Skeletal muscle tissue (tissue), 4 donors: ENCODE results near the gene ARMH3. TPM values are rescaled to one million over a fixed set of nuclear protein-coding genes. Genes with fewer than 3 reads are reported as not detected.
"Not testable (repeated sequence)": the region's sequence is repeated elsewhere in the genome, so short reads cannot be mapped to it uniquely, and the experiment has no call there.

Experiments
- H3K27ac ChIP-seq: one replicate; pipeline ENCODE4 v1.7.0; 2013; ENCODE audit warnings: mild to moderate bottlenecking, low read depth, low read length, inconsistent platforms
- H3K27me3 ChIP-seq, 3 donors: one replicate each; pipeline ENCODE4 v1.7.0; 2013; ENCODE audit warnings: low read length in 3 of 3; ENCODE audit not compliant: control insufficient read depth in 3 of 3, insufficient read depth in 3 of 3
- H3K36me3 ChIP-seq, 3 donors: one replicate each; pipeline ENCODE4 v1.7.0; 2013; ENCODE audit warnings: low read length in 3 of 3; ENCODE audit not compliant: control insufficient read depth in 3 of 3, insufficient read depth in 3 of 3
- H3K4me1 ChIP-seq, 3 donors: one replicate each; pipeline ENCODE4 v1.7.0; 2013; ENCODE audit warnings: low read length in 3 of 3, mild to moderate bottlenecking in 3 of 3; ENCODE audit not compliant: control insufficient read depth in 3 of 3, insufficient read depth in 3 of 3
- H3K4me3 ChIP-seq, 3 donors: one replicate each; pipeline ENCODE4 v1.7.0; 2013; ENCODE audit warnings: low read length in 3 of 3
- H3K9ac ChIP-seq, 3 donors: one replicate each; pipeline ENCODE4 v1.7.0; 2013; ENCODE audit warnings: low read length in 3 of 3, mild to moderate bottlenecking in 3 of 3, moderate library complexity in 2 of 3, low read depth in 1 of 3
- H3K9me3 ChIP-seq, 3 donors: one replicate each; pipeline ENCODE4 v1.7.0; 2013; ENCODE audit warnings: low read length in 3 of 3; ENCODE audit not compliant: control insufficient read depth in 3 of 3
- total RNA-seq: library from RNA; depleted of rRNA; stranded (reverse); fragments of >200 nt; gene quantifications from one replicate; pipeline ENCODE4 v1.2.3, GENCODE V29; 2014
- donor health status: Osteomylitis.

ARMH3 gene
- total RNA-seq, 1 donor from 2014 or later: 13.0 TPM

DNA sequence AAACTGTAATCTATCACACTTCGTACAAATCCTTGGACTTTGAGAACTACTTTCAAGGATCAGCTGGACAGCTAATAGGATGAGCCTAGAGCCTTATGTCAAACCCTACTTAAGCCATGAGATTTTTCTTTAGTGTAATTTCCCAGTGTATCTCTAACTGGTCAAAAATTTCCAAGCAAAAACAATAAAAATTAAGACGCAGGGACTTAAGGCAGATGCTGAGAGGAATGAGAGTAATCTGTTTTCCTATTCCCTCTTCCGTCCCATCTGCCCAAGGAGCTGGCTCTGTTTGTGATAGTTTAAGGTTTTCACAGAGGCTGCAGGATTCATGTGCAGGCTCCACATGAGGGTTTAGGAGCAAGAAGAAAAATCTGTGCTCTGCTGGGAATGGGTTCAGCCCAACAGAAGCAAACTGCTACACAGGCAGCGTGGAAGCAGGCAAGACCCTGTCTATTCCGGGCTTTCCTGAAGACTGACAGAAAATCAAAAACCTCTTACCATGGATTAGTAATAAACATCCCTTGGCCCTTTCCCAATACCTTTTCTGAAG is 62.2 kb downstream of the ARMH3 start:
- Histone ChIP-seq H3K27ac (no peak overlapping the region), H3K9me3 (no peaks in the 10 kb centered on the region), H3K4me3 (no peak overlapping the region), H3K27me3 (no peaks in the 10 kb centered on the region), H3K9ac (no peak overlapping the region), H3K36me3 (peaks cover 20 to 71% (median 46%) of the 10 kb centered on the region in 3 donors), H3K4me1 (no peaks in the 10 kb centered on the region)

GRCh38 chr10:101993221-101993620 is 62.8 kb downstream of the ARMH3 start:
- H3K9me3 ChIP-seq: no peaks in the 10 kb centered on the region
- no peak overlapping the region for H3K27ac ChIP-seq
- no peak overlapping the region for H3K9ac ChIP-seq
- no peaks in the 10 kb centered on the region for H3K4me1 ChIP-seq
- no peaks in the 10 kb centered on the region for H3K27me3 ChIP-seq
- H3K4me3 ChIP-seq: no peak overlapping the region
- peaks cover 24 to 69% (median 49%) of the 10 kb centered on the region in 3 donors for H3K36me3 ChIP-seq

GRCh38 chr10:101987136-101987535 is 68.8 kb downstream of the ARMH3 start:
- no peak overlapping the region for H3K9ac ChIP-seq
- no peaks in the 10 kb centered on the region for H3K27me3 ChIP-seq
- H3K4me1 ChIP-seq: no peaks in the 10 kb centered on the region
- no peak overlapping the region for H3K4me3 ChIP-seq
- no peaks in the 10 kb centered on the region for H3K9me3 ChIP-seq
- H3K27ac ChIP-seq: no peak overlapping the region
- peaks cover 39 to 66% (median 57%) of the 10 kb centered on the region in 3 donors for H3K36me3 ChIP-seq

DNA sequence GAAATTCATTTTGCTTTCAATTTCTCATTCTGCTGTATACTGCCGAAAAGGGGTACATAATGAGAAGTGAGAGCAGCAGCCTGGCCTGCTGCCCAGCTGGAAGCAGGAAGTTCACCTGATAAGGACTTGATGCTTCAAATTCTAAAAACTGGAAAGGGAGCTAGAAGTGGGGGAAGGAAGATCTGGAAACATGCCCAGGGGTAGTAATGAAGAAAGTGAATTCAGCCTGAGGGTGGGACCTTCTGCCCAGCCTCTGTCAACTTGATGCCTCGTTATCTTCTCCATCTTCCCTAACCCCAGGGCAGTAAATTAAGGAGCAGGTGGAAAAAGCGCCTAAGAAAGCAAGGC is 69.4 kb downstream of the ARMH3 start:
- Histone ChIP-seq H3K27me3 (no peaks in the 10 kb centered on the region), H3K27ac (no peak overlapping the region), H3K36me3 (peaks cover 34 to 61% (median 52%) of the 10 kb centered on the region in 3 donors), H3K9me3 (no peaks in the 10 kb centered on the region), H3K9ac (no peak overlapping the region), H3K4me1 (no peaks in the 10 kb centered on the region), H3K4me3 (no peak overlapping the region)

- not testable (repeated sequence) for H3K4me1 ChIP-seq, H3K9ac ChIP-seq, H3K4me3 ChIP-seq, H3K9me3 ChIP-seq, H3K27ac ChIP-seq, H3K27me3 ChIP-seq
- H3K36me3 ChIP-seq: peaks cover 8 to 22% (median 14%) of the 10 kb centered on the region in 3 donors
Measured at GRCh38 chr10:101980677-101981076, 75.3 kb downstream of the ARMH3 start.

GRCh38 chr10:101974091-101974971 is 81.6 kb downstream of the ARMH3 start:
- peaks cover 4 to 19% (median 16%) of the 10 kb centered on the region in 3 donors for H3K36me3 ChIP-seq
- H3K27me3 ChIP-seq: no peaks in the 10 kb centered on the region
- no peak overlapping the region for H3K27ac ChIP-seq
- no peak overlapping the region for H3K4me3 ChIP-seq
- peaks cover 0 to 5% (median 2%) of the 10 kb centered on the region in 3 donors for H3K4me1 ChIP-seq
- no peak overlapping the region for H3K9ac ChIP-seq
- H3K9me3 ChIP-seq: no peaks in the 10 kb centered on the region

DNA sequence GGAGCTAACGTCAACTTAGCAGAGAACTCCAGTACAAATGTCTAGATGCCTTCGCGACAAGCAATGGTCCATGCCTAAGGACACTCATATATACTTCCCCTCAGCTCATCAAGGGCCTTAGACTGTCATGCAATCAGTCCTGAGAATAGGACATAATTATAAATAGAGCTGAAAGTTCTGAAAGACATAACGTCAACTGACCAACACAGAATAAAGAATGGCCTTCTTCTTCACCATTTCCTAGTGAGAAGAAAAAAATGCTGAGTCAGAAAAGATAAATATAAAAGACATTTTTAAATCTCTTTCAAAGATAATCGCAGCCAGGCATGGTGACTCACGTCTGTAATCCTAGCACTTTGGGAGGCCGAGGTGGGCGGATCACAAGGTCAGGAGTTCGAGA is 83.2 kb downstream of the ARMH3 start:
- Histone ChIP-seq H3K9ac (no peak overlapping the region), H3K9me3 (no peaks in the 10 kb centered on the region), H3K27me3 (no peaks in the 10 kb centered on the region), H3K27ac (no peak overlapping the region), H3K4me3 (no peak overlapping the region), H3K4me1 (peaks cover 3 to 11% (median 8%) of the 10 kb centered on the region in 3 donors), H3K36me3 (peaks cover 4 to 23% (median 17%) of the 10 kb centered on the region in 3 donors)

GRCh38 chr10:101969412-101969922 is 86.5 kb downstream of the ARMH3 start:
- Histone ChIP-seq H3K27ac (no peak overlapping the region), H3K4me1 (peaks cover 3 to 11% (median 10%) of the 10 kb centered on the region in 3 donors), H3K27me3 (no peaks in the 10 kb centered on the region), H3K9me3 (no peaks in the 10 kb centered on the region), H3K4me3 (no peak overlapping the region), H3K36me3 (peaks cover 4 to 22% (median 17%) of the 10 kb centered on the region in 3 donors), H3K9ac (no peak overlapping the region)

- Histone ChIP-seq H3K27me3 (no peaks in the 10 kb centered on the region), H3K9me3 (no peaks in the 10 kb centered on the region), H3K27ac (no peak overlapping the region), H3K36me3 (peaks cover 4 to 22% (median 17%) of the 10 kb centered on the region in 3 donors), H3K4me3 (no peak overlapping the region), H3K4me1 (peaks cover 3 to 10% (median 9%) of the 10 kb centered on the region in 3 donors), H3K9ac (no peak overlapping the region)
Measured at GRCh38 chr10:101968940-101969321, 87.0 kb downstream of the ARMH3 start.
